ENCODE results near the gene BUD23.
A peak's percentile ranks its signal among the peaks of the same experiment; 100 is the strongest.
"Not testable (repeated sequence)": the region's sequence is repeated elsewhere in the genome, so short reads cannot be mapped to it uniquely, and the experiment has no call there.

BUD23 gene

DNA sequence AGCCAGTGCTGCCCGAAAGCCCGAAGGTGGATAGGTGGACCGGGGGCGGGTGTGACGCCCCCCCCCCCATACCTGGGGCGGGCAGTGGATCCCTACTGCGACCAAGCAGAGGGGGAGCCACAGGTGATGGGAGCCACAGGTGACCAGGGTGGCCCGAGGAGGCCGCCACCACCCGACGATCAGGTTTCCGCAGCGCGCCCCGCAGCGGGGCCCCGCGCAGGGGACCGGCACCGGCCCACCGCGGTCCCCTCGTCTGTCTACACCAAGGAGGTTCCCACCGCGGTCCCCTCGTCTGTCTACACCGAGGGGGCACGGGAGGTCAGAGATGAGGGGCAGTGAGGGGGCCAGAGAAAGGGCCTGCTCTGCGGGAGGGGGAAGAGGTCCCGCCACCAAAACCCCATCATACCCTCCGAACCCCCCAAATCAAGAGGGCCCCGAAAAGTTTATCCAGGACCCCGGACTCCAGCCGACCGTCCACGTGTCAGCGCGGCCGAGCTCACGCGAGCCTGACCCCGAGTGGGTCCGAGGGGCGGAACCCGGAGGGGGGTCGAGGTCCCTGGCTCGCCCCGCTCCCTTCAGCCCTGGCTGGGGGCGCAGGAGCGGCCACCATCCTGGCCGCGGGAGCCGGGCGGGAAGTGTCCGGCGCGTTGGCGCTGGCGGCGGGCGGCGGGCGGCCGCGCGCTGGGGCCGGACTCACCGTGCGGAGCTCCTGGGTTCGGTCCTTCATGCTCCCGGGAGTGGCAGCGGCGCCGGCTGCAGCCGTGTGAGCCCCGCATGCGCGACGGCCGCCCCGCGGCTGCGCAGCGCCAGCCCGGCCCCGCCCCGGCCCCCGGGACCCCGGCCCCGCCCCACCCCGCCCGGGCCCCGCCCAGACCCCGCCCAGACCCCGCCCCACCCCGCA lies 35.8 kb downstream of the BUD23 start, which contains the start of gene STX1A:
STX1A (minus strand) TSS at position 765 of the 901 bp plus-strand sequence; CDS start at position 727, 38 bp downstream.
- peak; percentile 30 to 50 for DNase-seq (ENCODE audit: low read depth in 2 of 2)

DNA sequence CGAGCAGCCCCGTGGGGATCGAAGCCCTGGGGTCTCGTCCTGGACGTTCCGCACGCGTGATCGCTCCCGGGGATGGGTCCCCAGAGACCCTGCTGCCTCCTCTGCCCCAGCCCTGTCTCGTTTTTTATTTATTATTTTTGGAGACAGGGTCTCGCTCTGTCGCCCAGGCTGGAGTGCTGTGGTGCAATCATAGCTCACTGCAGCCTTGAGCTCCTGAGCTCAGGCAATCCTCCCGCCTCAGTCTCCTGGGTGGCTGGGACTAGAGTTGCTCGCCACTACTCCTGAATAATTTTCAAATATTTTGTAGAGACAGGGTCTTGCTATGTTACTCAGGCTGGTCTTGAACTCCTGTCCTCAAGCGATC lies 36.4 kb downstream of the BUD23 start:
- no peak for DNase-seq (ENCODE audit: low read depth in 2 of 2)

DNA sequence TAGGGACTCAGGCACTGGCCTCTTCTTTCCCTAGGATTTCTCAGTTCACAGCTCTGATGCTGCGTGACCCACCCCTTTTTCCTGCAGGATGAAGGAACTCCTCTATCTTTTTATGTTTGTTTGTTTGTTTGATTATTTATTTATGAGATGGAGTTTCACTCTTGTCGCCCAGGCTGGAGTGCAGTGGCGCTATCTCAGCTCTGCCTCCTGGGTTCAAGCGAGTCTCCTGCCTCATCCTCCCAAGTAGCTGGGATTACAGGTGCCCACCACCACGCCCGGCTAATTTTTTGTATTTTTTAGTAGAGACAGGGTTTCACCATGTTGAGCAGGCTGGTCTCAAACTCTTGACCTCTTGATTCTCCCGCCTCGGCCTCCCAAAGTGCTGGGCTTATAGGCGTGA lies 37.0 kb downstream of the BUD23 start:
- DNase-seq (ENCODE audit: low read depth in 2 of 2) = not testable (repeated sequence)

- DNase-seq (ENCODE audit: low read depth in 2 of 2) = no peak
Observed at GRCh38 chr7:73721377-73721817, 38.0 kb downstream of the BUD23 start.

DNA sequence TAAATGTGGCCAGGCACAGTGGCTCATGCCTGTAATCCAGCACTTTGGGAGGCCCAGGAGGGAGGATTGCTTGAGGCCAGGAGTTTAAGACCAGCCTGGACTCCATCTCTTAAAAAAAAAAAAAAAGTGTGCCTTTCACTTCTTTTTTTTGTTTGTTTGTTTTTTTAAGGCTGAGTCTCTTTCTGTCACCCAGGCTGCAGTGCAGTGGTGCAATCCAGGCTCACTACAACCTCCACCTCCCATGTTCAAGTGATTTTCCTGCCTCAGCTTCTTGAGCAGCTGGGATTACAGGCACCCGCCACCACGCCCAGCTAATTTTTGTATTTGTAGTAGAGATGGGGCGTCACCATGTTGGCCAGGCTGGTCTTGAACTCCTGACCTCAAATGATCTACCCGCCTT lies 38.8 kb downstream of the BUD23 start:
- DNase-seq (ENCODE audit: low read depth in 2 of 2) = not testable (repeated sequence)

DNA sequence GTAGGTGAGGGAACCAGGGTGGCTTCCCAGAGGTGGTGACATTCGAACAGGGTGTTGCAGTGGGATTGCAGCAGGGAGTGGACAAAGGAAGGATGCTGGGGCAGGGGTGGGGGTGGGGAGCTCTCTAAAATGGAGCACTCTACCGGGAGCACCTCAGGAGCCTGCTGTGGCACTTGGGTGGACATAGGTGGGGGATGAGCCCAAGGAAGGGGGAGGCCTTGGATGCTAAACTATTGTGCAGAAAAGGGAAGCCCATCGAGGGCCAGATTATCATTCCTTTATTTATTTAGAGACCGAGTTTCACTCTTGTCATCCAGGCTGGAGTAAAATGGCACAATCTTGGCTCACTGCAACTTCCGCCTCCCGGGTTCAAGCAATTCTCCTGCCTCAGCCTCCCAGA lies 39.4 kb downstream of the BUD23 start:
- no peak for DNase-seq (ENCODE audit: low read depth in 2 of 2)

GRCh38 chr7:73723813-73724212 lies 40.4 kb downstream of the BUD23 start:
- no peak for DNase-seq (ENCODE audit: low read depth in 2 of 2)

DNA sequence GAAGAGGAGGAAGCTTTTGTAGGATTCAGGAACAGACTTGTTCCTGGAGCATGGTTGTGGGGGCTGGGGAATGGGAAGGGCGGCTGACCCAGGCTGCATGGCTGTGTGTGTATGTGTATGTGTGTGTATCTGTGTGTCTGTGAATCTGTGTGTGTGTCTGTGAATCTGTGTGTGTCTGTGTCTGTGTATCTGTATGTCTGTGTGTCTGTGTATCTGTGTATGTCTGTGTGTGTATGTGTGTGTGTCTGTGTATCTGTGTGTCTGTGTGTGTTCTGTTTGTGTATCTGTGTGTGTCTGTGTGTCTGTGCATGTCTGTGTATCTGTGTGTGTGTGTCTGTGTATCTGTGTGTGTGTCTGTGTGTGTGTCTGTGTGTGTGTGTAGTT lies 42.7 kb downstream of the BUD23 start:
- no peak for DNase-seq (ENCODE audit: low read depth in 2 of 2)

DNA sequence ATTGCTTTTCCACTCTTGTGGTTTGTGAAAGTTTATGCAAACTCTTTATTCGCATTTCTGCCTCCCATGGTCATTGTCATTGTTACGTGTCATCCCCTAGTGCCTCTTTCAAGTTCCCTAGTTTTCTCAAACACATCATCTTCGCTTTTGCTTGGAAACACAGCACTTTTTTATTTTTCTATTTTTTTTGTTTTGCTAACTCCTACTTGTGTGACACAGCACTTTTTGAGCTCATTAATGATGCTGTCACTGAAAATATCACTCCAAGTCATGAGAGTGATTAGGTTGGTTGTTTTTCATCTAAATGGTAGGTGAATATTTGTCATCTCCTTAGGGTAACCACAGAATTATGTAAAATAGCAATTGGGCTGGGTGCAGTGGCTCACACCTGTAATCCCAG lies 44.6 kb downstream of the BUD23 start:
- DNase-seq (ENCODE audit: low read depth in 2 of 2) = no peak

DNA sequence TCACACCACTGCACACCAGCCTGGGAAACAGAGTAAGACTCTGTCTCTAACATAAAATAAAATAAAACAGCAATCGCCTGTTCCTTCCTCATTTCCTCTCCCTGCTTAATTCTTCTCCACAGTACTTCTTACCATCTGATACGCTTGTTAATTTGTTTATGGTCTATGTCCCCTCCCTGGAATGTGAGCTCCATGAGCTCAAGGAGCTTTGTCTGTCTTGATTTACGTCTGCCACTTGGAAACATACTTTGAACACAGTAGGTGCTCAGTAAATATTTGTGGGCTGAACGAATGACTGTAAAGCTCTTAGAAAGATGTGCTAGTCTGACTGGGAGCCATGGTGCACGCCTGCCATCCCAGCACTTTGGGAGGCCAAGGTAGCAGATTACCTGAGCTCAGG lies 45.2 kb downstream of the BUD23 start:
- DNase-seq (ENCODE audit: low read depth in 2 of 2) = no peak

DNA sequence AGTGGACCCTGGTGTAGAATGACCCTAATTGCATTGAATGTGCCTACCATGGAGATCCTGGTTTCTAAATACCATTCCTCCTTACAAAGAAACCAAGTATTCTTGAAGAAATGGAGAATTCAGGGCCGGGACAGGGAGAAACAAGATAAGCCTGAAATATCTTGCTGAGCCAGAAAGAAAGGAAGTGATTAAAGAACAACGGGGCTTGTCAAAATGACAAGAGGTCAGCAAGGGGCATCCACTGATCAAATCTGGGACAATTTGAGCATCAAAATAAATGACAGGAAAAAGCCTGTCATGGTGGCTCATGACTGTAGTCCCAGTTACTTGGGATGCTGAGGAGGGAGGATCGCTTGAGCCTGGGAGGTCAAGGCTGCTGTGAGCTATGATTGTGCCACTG lies 47.1 kb downstream of the BUD23 start:
- DNase-seq (ENCODE audit: low read depth in 2 of 2) = no peak

DNA sequence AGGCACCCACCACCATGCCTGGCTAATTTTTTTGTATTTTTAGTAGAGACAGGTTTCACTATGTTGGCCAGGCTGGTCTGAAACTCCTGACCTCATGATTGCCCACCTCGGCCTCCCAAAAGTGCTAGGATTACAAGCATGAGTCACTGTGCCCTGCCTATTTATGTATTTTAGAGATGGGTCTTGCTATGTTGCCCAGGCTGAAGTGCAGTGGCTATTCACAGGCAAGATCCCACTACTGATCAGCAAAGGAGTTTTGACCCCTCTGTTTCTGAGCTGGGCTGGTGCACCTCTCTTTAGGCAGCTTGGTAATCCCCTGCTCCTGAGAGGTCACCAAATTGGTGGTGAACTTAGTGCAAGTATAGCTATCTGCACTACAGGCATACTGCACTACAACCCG lies 49.0 kb downstream of the BUD23 start:
- no peak for DNase-seq (ENCODE audit: low read depth in 2 of 2)

- peak; percentile 57 for DNase-seq (ENCODE audit: low read depth in 2 of 2)
Observed at GRCh38 chr7:73734619-73735527, 51.5 kb downstream of the BUD23 start.

DNA sequence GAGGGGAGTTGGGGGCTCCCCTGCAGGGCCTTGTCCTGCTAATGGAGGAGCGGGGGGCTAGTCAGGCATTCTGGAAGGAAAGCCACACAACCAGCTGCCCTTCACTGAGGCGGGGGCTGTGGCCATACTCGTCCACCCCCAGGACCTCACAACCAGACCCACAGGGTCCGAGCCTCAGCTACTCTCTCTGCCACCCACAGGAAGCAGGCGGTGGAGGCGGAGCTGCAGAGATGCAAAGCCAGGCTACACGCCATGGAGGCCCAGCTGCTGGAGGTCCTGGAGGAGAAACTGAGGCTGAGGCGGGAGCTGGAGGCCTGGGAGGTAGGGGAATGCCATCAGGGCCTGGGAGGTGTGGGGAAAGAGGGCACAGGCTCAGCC lies 52.1 kb downstream of the BUD23 start:
- DNase-seq (ENCODE audit: low read depth in 2 of 2) = no peak

DNA sequence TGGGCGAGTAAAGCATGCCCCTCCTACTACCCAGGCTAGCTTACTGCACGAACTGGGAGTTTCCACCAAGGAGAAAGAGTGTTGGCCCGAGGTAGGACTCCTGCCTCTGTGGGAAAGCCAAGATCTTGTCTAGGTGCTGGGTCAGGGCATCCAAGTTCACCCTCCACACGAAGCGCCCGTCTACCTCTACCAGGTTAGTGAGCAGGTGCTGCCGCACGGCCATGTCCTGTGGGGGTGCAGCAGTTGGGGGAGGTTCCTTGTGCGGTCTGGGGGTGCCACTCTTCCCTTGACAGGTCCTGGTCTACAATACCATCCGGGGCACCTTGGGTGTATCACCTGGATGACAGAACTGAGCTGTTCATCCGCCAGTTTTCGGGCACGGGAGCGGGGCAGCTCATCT lies 53.5 kb downstream of the BUD23 start:
- no peak for DNase-seq (ENCODE audit: low read depth in 2 of 2)

- DNase-seq (ENCODE audit: low read depth in 2 of 2) = no peak
Observed at GRCh38 chr7:73737491-73738219, 54.3 kb downstream of the BUD23 start.

GRCh38 chr7:73738220-73738611 lies 54.8 kb downstream of the BUD23 start:
- peak in 1 of 2 donors; percentile 44 for DNase-seq (ENCODE audit: low read depth in 2 of 2)

GRCh38 chr7:73738612-73739386 lies 55.4 kb downstream of the BUD23 start, which contains the start of gene ABHD11:
Gene ABHD11 (minus strand): TSS chr7:73738802. CDS start chr7:73738770, 32 bp downstream.
- peak; percentile 99 to 100 for DNase-seq (ENCODE audit: low read depth in 2 of 2)

DNA sequence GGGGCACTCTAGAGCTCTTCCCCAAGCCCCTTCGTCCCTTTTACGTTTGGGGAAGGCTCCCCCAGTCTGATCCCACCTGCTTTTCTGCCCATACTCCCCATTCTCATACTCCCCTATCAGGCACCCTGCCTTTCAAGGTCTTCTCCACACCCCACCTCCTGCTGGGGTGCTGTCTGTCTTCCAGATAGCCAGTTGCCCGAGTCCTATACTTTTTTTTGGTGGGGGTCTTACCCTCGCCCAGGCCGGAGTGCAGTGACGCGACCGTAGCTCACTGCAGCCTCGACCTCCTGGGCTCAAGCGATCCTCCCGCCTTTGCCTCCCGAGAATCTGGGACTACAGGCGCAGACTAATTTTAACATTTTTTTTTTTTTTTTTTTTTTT lies 56.0 kb downstream of the BUD23 start:
- DNase-seq (ENCODE audit: low read depth in 2 of 2) = no peak

- DNase-seq (ENCODE audit: low read depth in 2 of 2) = no peak
Observed at GRCh38 chr7:73740212-73740611, 56.8 kb downstream of the BUD23 start.

- no peak for DNase-seq (ENCODE audit: low read depth in 2 of 2)
Observed at GRCh38 chr7:73740771-73741170, 57.4 kb downstream of the BUD23 start.
